SU-DHL-6 (cell line): ENCODE measurements around the gene RIC8B.

ENCODE experiments used
- H2AFZ ChIP-seq: fragments of 200-600 bp; sonication (generic); 2 replicates; pipeline ENCODE4 v1.6.1; 2014; ENCODE audit warnings: low read depth, mild to moderate bottlenecking, moderate library complexity, mixed read lengths, antibody characterized with exemption, low read length; ENCODE audit not compliant: severe bottlenecking
- H3F3A ChIP-seq: fragments of 200-600 bp; shearing (Covaris generic); 2 replicates; pipeline ENCODE4 v1.6.0; 2016; ENCODE audit warnings: antibody characterized with exemption, mild to moderate bottlenecking; ENCODE audit not compliant: insufficient read depth
- H3K27ac ChIP-seq: fragments of 200-600 bp; sonication (generic); 2 replicates; pipeline ENCODE4 v1.5.1; 2016; ENCODE audit warnings: low read depth, mild to moderate bottlenecking, low read length, moderate library complexity, mixed read lengths
- H3K27me3 ChIP-seq: fragments of 200-600 bp; sonication (generic), shearing (Covaris generic); 2 replicates; pipeline ENCODE4 v1.6.0; 2014; ENCODE audit warnings: mild to moderate bottlenecking, low read length
- H3K36me3 ChIP-seq: fragments of 200-600 bp; sonication (generic); 2 replicates; pipeline ENCODE4 v1.6.1; 2014; ENCODE audit warnings: mild to moderate bottlenecking, low read length, mixed read lengths
- H3K4me2 ChIP-seq: fragments of 300-600, 200-600 bp; shearing (Covaris generic), sonication (generic); 2 replicates; pipeline ENCODE4 v1.6.0; 2014; ENCODE audit warnings: low read length, low read depth, mild to moderate bottlenecking; ENCODE audit not compliant: poor library complexity, severe bottlenecking
- H3K4me3 ChIP-seq: fragments of 200-600 bp; sonication (generic); 2 replicates; pipeline ENCODE4 v1.5.1; 2014; ENCODE audit warnings: antibody characterized with exemption, low read length, mild to moderate bottlenecking, mixed read lengths; ENCODE audit not compliant: insufficient read depth, poor library complexity, severe bottlenecking
- H3K79me2 ChIP-seq: fragments of 200-600 bp; sonication (generic); 2 replicates; pipeline ENCODE4 v1.6.1; 2014; ENCODE audit warnings: mild to moderate bottlenecking, low read length, moderate library complexity; ENCODE audit not compliant: insufficient read depth
- H3K9ac ChIP-seq: fragments of 200-600 bp; sonication (generic); 2 replicates; pipeline ENCODE4 v1.7.0; 2014; ENCODE audit warnings: mild to moderate bottlenecking, low read length
- H3K9me2 ChIP-seq: fragments of 200-600 bp; sonication (generic); replicated peaks from 2 replicates; pipeline ENCODE4 v1.6.1; 2014; ENCODE audit warnings: low read length; ENCODE audit not compliant: insufficient read depth
- H3K9me3 ChIP-seq: fragments of 200-600 bp; sonication (generic); 2 replicates; pipeline ENCODE4 v1.6.1; 2014; ENCODE audit warnings: low read length, mixed read lengths; ENCODE audit not compliant: insufficient read depth
- H4K20me1 ChIP-seq: fragments of 200-600 bp; sonication (generic); 2 replicates; pipeline ENCODE4 v1.6.1; 2014; ENCODE audit warnings: low read depth, mild to moderate bottlenecking, antibody characterized with exemption, low read length, moderate library complexity, mixed read lengths
- EZH2phosphoT487 ChIP-seq: fragments of 200-600 bp; sonication (generic), shearing (Covaris generic); conservative IDR thresholded peaks from 2 replicates; pipeline ENCODE4 v1.6.1; 2018; ENCODE audit warnings: mild to moderate bottlenecking, antibody characterized with exemption, low read length, moderate library complexity, mixed read lengths
- TF ChIP-seq, protein P1 (sequence below): fragments of 200-600 bp; sonication (generic); IDR thresholded peaks from one replicate; pipeline ENCODE4 v1.5.1; 2017; ENCODE audit warnings: antibody characterized with exemption, mild to moderate bottlenecking, low read length, moderate library complexity; ENCODE audit not compliant: insufficient read depth, poor library complexity, severe bottlenecking

Gene RIC8B

DNA sequence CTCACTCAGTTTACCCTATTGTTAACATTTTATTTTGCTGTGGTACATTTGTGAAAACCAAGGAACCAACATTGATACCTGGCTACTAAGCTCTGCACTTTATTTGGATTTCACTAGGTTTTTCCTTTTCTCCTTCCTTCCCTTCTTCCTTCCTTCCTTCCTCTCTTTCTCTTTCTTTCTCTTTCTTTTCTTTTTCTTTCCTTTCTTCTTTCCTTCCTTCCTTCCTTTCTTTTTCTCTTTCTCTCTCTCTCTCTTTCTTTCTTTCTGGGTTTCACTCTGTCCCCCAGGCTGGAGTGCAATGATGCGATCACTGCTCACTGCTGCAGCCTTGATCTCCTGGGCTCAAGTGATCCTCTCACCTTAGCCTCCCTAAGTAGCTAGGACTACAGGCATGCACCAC is 152.2 kb downstream of the RIC8B start:
- Histone ChIP-seq H3K79me2 (no peaks in the 10 kb centered on the region), H4K20me1 (no peaks in the 10 kb centered on the region), H3K27ac (no peak overlapping the region), H3K9me2 (no peaks in the 10 kb centered on the region), H3K9ac (no peak overlapping the region), H2AFZ (no peak overlapping the region), H3K9me3 (no peaks in the 10 kb centered on the region), H3K4me2 (no peak overlapping the region), H3K4me3 (no peak overlapping the region), H3K27me3 (no peaks in the 10 kb centered on the region), H3F3A (no peaks in the 10 kb centered on the region), H3K36me3 (no peaks in the 10 kb centered on the region)
- TF ChIP-seq EZH2phosphoT487, result no peak
- TF ChIP-seq, protein P1, sequence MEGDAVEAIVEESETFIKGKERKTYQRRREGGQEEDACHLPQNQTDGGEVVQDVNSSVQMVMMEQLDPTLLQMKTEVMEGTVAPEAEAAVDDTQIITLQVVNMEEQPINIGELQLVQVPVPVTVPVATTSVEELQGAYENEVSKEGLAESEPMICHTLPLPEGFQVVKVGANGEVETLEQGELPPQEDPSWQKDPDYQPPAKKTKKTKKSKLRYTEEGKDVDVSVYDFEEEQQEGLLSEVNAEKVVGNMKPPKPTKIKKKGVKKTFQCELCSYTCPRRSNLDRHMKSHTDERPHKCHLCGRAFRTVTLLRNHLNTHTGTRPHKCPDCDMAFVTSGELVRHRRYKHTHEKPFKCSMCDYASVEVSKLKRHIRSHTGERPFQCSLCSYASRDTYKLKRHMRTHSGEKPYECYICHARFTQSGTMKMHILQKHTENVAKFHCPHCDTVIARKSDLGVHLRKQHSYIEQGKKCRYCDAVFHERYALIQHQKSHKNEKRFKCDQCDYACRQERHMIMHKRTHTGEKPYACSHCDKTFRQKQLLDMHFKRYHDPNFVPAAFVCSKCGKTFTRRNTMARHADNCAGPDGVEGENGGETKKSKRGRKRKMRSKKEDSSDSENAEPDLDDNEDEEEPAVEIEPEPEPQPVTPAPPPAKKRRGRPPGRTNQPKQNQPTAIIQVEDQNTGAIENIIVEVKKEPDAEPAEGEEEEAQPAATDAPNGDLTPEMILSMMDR, result no peak

DNA sequence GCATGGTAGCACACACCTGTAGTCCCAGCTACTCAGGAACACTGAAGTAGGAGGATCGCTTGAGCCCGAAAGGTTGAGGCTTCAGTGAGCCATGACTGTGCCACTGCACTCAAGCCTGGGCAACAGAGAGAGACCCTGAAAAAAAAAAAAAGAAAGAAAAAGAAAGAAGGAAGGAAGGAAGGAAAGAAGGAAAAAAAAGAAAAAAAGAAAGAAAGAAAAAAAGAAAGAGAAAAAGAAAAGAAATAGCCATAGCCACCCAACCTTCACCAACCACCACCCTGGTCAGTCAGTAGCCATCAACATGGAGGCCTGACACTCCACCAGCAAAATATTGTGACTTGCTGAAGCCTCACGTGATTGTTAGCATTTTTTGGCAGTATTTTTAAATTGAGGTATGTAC is 159.8 kb downstream of the RIC8B start:
- Histone ChIP-seq H4K20me1 (no peaks in the 10 kb centered on the region), H3K4me2 (no peak overlapping the region), H3K79me2 (no peaks in the 10 kb centered on the region), H3K27me3 (no peaks in the 10 kb centered on the region), H2AFZ (no peak overlapping the region), H3F3A (no peaks in the 10 kb centered on the region), H3K27ac (no peak overlapping the region), H3K9ac (no peak overlapping the region), H3K9me3 (no peaks in the 10 kb centered on the region), H3K4me3 (no peak overlapping the region), H3K9me2 (no peaks in the 10 kb centered on the region), H3K36me3 (no peaks in the 10 kb centered on the region)
- no peak for TF ChIP-seq EZH2phosphoT487
- TF ChIP-seq, protein P1, result no peak
